Measurements from ENCODE around the gene RYR2.

GRCh38 chr1:237029850-237030535 is 12.0 kb upstream of the RYR2 start:
- TF ChIP-seq MAX (IDR thresholded peaks at IDR 0.05) (no peak), CBX2 (IDR thresholded peaks at IDR 0.05; ENCODE audit: borderline replicate concordance, low read depth) (no peak)

Measured in A549 (cell line).